ENCODE measurements around the gene ZNF467. TPM values are rescaled to one million over a fixed set of nuclear protein-coding genes. Genes with fewer than 3 reads are reported as not detected.

ZNF467 gene
- total RNA-seq, 2 donors from 2014 or later: 2.5 to 5.0 TPM

DNA sequence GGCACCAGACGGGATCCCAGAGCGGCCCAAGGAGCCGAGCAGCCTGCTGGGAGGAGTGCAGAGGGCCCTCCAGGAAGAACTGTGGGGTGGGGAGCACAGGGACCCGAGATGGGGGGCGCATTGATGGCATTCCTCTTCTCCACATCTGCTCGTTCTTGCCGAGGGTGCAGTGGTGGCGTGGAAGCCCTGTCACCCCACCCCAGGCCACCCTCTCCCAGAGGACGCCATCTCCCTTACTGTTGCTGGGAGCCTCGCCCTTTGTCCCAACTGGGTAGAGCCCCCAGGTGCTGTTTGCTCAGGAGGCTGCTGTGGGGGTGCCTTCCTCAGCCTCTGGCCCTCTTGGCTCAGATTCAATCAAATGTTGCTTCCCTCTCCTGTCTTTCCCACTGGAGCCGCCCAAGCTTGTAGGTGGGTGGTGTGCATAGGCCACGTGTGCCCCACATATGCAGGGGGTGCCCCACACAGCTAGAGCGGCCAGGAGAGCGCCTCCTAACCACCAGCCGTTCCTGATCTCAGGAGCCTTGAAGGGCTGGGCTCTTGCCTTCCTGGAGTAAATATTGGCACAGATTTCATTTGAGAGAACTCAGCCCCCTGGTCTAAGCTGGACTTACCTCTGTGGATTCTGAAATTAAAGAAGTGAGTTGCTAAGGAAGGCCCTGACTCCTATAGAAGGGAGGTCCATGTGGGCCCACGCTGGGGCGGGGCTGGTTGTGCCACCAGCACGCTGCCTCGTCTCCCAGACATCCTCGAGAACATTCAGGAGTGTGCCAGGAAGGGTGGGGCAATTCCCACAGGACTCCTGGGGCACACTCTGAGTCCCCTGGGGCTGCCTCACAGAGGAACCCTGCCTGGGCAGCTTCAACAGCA lies 39.2 kb downstream of the ZNF467 start:
- H3K9ac ChIP-seq (ENCODE audit: low read depth in 2 of 2, low read length in 2 of 2): no peak overlapping the region
- TF ChIP-seq, protein P1, sequence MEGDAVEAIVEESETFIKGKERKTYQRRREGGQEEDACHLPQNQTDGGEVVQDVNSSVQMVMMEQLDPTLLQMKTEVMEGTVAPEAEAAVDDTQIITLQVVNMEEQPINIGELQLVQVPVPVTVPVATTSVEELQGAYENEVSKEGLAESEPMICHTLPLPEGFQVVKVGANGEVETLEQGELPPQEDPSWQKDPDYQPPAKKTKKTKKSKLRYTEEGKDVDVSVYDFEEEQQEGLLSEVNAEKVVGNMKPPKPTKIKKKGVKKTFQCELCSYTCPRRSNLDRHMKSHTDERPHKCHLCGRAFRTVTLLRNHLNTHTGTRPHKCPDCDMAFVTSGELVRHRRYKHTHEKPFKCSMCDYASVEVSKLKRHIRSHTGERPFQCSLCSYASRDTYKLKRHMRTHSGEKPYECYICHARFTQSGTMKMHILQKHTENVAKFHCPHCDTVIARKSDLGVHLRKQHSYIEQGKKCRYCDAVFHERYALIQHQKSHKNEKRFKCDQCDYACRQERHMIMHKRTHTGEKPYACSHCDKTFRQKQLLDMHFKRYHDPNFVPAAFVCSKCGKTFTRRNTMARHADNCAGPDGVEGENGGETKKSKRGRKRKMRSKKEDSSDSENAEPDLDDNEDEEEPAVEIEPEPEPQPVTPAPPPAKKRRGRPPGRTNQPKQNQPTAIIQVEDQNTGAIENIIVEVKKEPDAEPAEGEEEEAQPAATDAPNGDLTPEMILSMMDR (IDR thresholded peaks at IDR 0.05): no peak
- no peaks in the 10 kb centered on the region for H3K4me1 ChIP-seq
- no peaks in the 10 kb centered on the region for H3K36me3 ChIP-seq
- no peaks in the 10 kb centered on the region for H3K9me3 ChIP-seq
- intact Hi-C loops (cut with DNase I): no loop called here
- no peak for DNase-seq
- no peak overlapping the region for H3K27ac ChIP-seq
- H3K4me3 ChIP-seq: no peak overlapping the region
- H3K27me3 ChIP-seq: no peaks in the 10 kb centered on the region

- H3K9ac ChIP-seq (ENCODE audit: low read depth in 2 of 2, low read length in 2 of 2): no peak overlapping the region
- H3K36me3 ChIP-seq: no peaks in the 10 kb centered on the region
- TF ChIP-seq, protein P1 (IDR thresholded peaks at IDR 0.05): no peak
- no peaks in the 10 kb centered on the region for H3K4me1 ChIP-seq
- no peak overlapping the region for H3K4me3 ChIP-seq
- H3K27ac ChIP-seq: no peak overlapping the region
- H3K27me3 ChIP-seq: no peaks in the 10 kb centered on the region
- intact Hi-C loops (cut with DNase I): no loop called here
- H3K9me3 ChIP-seq: no peaks in the 10 kb centered on the region
- no peak for DNase-seq
Measured at GRCh38 chr7:149733131-149733923, 40.1 kb downstream of the ZNF467 start.

DNA sequence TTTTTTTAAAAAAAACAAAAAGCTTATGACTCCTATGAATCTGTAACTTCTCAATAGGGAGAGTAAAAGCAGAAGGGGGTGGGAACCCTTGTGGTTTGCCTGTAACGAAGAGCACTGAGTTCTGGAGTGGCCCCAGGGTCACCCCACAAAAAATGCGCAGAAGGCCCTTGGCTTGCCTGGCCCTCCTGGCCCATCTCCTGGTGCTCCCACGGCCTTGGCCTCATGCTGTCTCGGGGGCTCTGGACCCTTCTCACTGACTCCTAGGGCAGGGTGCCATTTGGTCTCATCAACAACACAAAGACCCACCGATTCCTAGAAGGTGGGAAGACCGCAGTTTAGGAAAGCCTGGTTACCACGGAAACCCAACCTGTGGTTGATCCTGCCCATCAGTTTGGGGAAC lies 40.8 kb downstream of the ZNF467 start:
- Histone ChIP-seq H3K36me3 (no peaks in the 10 kb centered on the region), H3K9me3 (no peaks in the 10 kb centered on the region), H3K27me3 (no peaks in the 10 kb centered on the region), H3K27ac (no peak overlapping the region), H3K4me3 (no peak overlapping the region), H3K9ac (ENCODE audit: low read depth in 2 of 2, low read length in 2 of 2) (no peak overlapping the region), H3K4me1 (no peaks in the 10 kb centered on the region)
- no peak for DNase-seq
- TF ChIP-seq, protein P1 (IDR thresholded peaks at IDR 0.05): no peak
- intact Hi-C loops (cut with DNase I): no loop called here

DNA sequence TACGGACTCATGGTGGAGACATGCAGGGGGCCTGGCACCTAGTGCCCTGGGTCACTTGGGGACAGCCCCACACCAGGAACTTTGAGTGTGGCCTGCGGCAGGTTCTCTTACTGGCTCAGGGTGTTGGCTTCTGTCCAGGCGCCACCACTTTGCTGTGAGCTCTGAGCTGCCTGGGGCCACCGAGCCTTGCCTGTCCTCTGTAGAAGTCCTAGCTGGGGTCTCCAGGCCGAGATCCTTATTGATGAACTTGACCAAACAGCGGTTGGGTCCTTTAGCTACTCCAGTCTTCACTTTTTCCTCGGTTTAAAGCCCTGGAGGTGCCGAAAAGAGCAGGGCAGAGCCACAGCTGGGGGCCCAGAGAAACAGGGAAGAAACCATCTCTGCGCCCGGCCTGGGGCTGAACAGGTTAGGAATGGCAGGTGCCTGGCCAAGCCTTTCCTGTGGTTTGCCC lies 41.3 kb downstream of the ZNF467 start:
- no peaks in the 10 kb centered on the region for H3K27me3 ChIP-seq
- H3K9ac ChIP-seq (ENCODE audit: low read depth in 2 of 2, low read length in 2 of 2): no peak overlapping the region
- intact Hi-C loops (cut with DNase I): no loop called here
- DNase-seq: no peak
- H3K9me3 ChIP-seq: no peaks in the 10 kb centered on the region
- no peaks in the 10 kb centered on the region for H3K36me3 ChIP-seq
- no peak overlapping the region for H3K4me3 ChIP-seq
- H3K4me1 ChIP-seq: no peaks in the 10 kb centered on the region
- H3K27ac ChIP-seq: no peak overlapping the region
- TF ChIP-seq, protein P1 (IDR thresholded peaks at IDR 0.05): no peak

GRCh38 chr7:149731207-149731955 lies 42.0 kb downstream of the ZNF467 start:
- TF ChIP-seq, protein P1 (IDR thresholded peaks at IDR 0.05): no peak
- DNase-seq: no peak
- Histone ChIP-seq H3K27me3 (no peaks in the 10 kb centered on the region), H3K27ac (no peak overlapping the region), H3K9ac (ENCODE audit: low read depth in 2 of 2, low read length in 2 of 2) (no peak overlapping the region), H3K36me3 (no peaks in the 10 kb centered on the region), H3K4me3 (no peak overlapping the region), H3K4me1 (no peaks in the 10 kb centered on the region), H3K9me3 (no peaks in the 10 kb centered on the region)
- intact Hi-C loops (cut with DNase I): no loop called here
